CD14-positive monocyte (primary cell): ENCODE results near the gene NXF1. TPM values are rescaled to one million over a fixed set of nuclear protein-coding genes. Genes with fewer than 3 reads are reported as not detected.
A peak's percentile ranks its signal among the peaks of the same experiment; 100 is the strongest.

Experiments used
- DNase-seq, 3 donors: peaks; one replicate each; pipeline ENCODE4 v3.0.0-alpha.2; 2011 to 2022
- H2AFZ ChIP-seq: 2 replicates; pipeline ENCODE4 v1.6.0; 2012; ENCODE audit warnings: mild to moderate bottlenecking, low read depth, low read length, inconsistent platforms; ENCODE audit not compliant: insufficient read depth, poor library complexity, severe bottlenecking
- H3K27ac ChIP-seq, 2 donors: 1 replicate in 1 of 2; 2 replicates in 1 of 2; pipeline ENCODE4 v1.5.1; 2012 to 2013; ENCODE audit warnings: low read length in 2 of 2, control low read depth in 1 of 2, inconsistent platforms in 1 of 2, low read depth in 1 of 2, mild to moderate bottlenecking in 1 of 2
- H3K27me3 ChIP-seq, 2 donors: one replicate each; pipeline versions ENCODE4 v1.6.0 to v1.6.1; 2011 to 2013; ENCODE audit warnings: low read length in 2 of 2; ENCODE audit not compliant: control insufficient read depth in 2 of 2, insufficient read depth in 2 of 2
- H3K36me3 ChIP-seq, 2 donors: replicated peaks in 1 of 2; 1 replicate in 1 of 2; 2 replicates in 1 of 2; pipeline versions ENCODE4 v1.5.1 to v1.6.1; 2012 to 2013; ENCODE audit warnings: low read length in 2 of 2, control low read depth in 1 of 2, inconsistent platforms in 1 of 2, mild to moderate bottlenecking in 1 of 2; ENCODE audit not compliant: insufficient read depth in 2 of 2, control insufficient read depth in 1 of 2
- H3K4me1 ChIP-seq, 2 donors: 1 replicate in 1 of 2; 2 replicates in 1 of 2; pipeline versions ENCODE4 v1.5.1 to v1.6.1; 2012 to 2013; ENCODE audit warnings: low read length in 2 of 2, control low read depth in 1 of 2, inconsistent platforms in 1 of 2, mild to moderate bottlenecking in 1 of 2, moderate library complexity in 1 of 2; ENCODE audit not compliant: insufficient read depth in 2 of 2, control insufficient read depth in 1 of 2
- H3K4me2 ChIP-seq: replicated peaks from 2 replicates; pipeline ENCODE3; 2012; ENCODE audit warnings: low read length, moderate library complexity, mild to moderate bottlenecking; ENCODE audit not compliant: poor library complexity, severe bottlenecking; ENCODE audit errors: extremely low read depth
- H3K4me3 ChIP-seq, 3 experiments: fragments of 200-600 bp in 1 of 3; sonication (generic) in 1 of 3; replicated peaks in 1 of 3; 1 replicate in 2 of 3; 2 replicates in 1 of 3; pipeline ENCODE4 v1.5.1; 2011 to 2013; ENCODE audit warnings: low read length in 3 of 3, mild to moderate bottlenecking in 3 of 3, control low read depth in 2 of 3, low read depth in 2 of 3, inconsistent platforms in 1 of 3, moderate library complexity in 1 of 3
- H3K79me2 ChIP-seq: 2 replicates; pipeline ENCODE4 v1.6.0; 2012; ENCODE audit warnings: mild to moderate bottlenecking, control low read depth, inconsistent platforms, low read length, moderate library complexity; ENCODE audit not compliant: insufficient read depth
- H3K9ac ChIP-seq: 2 replicates; pipeline ENCODE4 v1.6.0; 2017; ENCODE audit warnings: low read length, mild to moderate bottlenecking; ENCODE audit not compliant: insufficient read depth, poor library complexity, severe bottlenecking
- H3K9me3 ChIP-seq, 2 donors: replicated peaks in 1 of 2; 1 replicate in 1 of 2; 2 replicates in 1 of 2; pipeline versions ENCODE4 v1.5.1 to v1.6.1; 2012 to 2013; ENCODE audit warnings: low read length in 2 of 2, control low read depth in 1 of 2; ENCODE audit not compliant: control insufficient read depth in 1 of 2, insufficient read depth in 1 of 2
- H4K20me1 ChIP-seq: 2 replicates; pipeline ENCODE4 v1.6.0; 2012; ENCODE audit warnings: mild to moderate bottlenecking, low read length, control low read depth, moderate library complexity; ENCODE audit not compliant: insufficient read depth
- H3K27ac Mint-ChIP-seq, 7 donors: one replicate each; pipeline ENCODE4 v1.8.0; 2020; ENCODE audit warnings: mild to moderate bottlenecking in 7 of 7, mixed read lengths in 7 of 7, moderate library complexity in 6 of 7, inconsistent platforms in 2 of 7
- H3K27me3 Mint-ChIP-seq, 3 donors: one replicate each; pipeline ENCODE4 v1.8.0; 2021 to 2022; ENCODE audit warnings: low read depth in 3 of 3, mild to moderate bottlenecking in 3 of 3, mixed read lengths in 3 of 3, moderate library complexity in 3 of 3, inconsistent platforms in 1 of 3
- H3K36me3 Mint-ChIP-seq, 2 donors: one replicate each; pipeline ENCODE4 v1.8.0; 2020; ENCODE audit warnings: mixed read lengths in 2 of 2, inconsistent platforms in 1 of 2, mild to moderate bottlenecking in 1 of 2
- H3K4me1 Mint-ChIP-seq: one replicate; pipeline ENCODE4 v1.8.0; 2020; ENCODE audit warnings: mild to moderate bottlenecking, mixed read lengths
- H3K4me3 Mint-ChIP-seq, 2 donors: one replicate each; pipeline ENCODE4 v1.8.0; 2020; ENCODE audit warnings: mild to moderate bottlenecking in 2 of 2, mixed read lengths in 2 of 2, moderate library complexity in 1 of 2
- H3K9me3 Mint-ChIP-seq, 7 donors: one replicate each; pipeline ENCODE4 v1.8.0; 2020 to 2022; ENCODE audit warnings: mixed read lengths in 7 of 7, mild to moderate bottlenecking in 6 of 7, moderate library complexity in 6 of 7, inconsistent platforms in 2 of 7
- CTCF ChIP-seq: fragments of 200-600 bp; IDR thresholded peaks from one replicate; pipeline ENCODE4 v1.8.0; 2022; ENCODE audit warnings: antibody characterized with exemption, mild to moderate bottlenecking
- WGBS: methylation state at CpG from one replicate; pipeline ENCODE4 v1.1.5; 2013; ENCODE audit warnings: missing lambda C conversion rate; ENCODE audit not compliant: insufficient coverage; 5-methylcytosine and 5-hydroxymethylcytosine counted together
- intact Hi-C, 2 donors: fragments of 100-400 bp; cut with micrococcal nuclease; formaldehyde crosslinking; loops; one replicate each; pipeline versions ENCODE4 v1.15.0 to v1.15.1; 2023
- polyA plus RNA-seq, 3 donors: library from polyadenylated mRNA; depleted of rRNA in 1 of 3; unstranded in 2 of 3; stranded (reverse) in 1 of 3; fragments of 300-500 nt in 2 of 3; fragments of >200 nt in 1 of 3; fragmentation: Illumina TruSeq in 2 of 3; gene quantifications; 1 replicate in 2 of 3; 2 replicates in 1 of 3; pipeline ENCODE4 v1.2.3, GENCODE V29; 2012 to 2021

The NXF1 gene
- polyA plus RNA-seq, 3 donors = 50.1 to 748 (median 70.6) TPM

GRCh38 chr11:62774407-62774806 lies 30.8 kb downstream of the NXF1 start:
- Histone ChIP-seq H3K9ac (no peak overlapping the region), H3K4me1 (peaks cover 27 to 37% of the 10 kb centered on the region in 2 donors), H3K79me2 (peaks cover 25% of the 10 kb centered on the region), H3K4me2 (no peak overlapping the region), H3K9me3 (no peaks in the 10 kb centered on the region), H4K20me1 (no peaks in the 10 kb centered on the region), H3K27ac (peak overlapping the region; percentile 25 to 38), H3K4me3 (no peak overlapping the region), H2AFZ (no peak overlapping the region), H3K36me3 (peaks cover 26 to 35% of the 10 kb centered on the region in 2 donors), H3K27me3 (no peaks in the 10 kb centered on the region)
- peaks cover 33 to 48% of the 10 kb centered on the region in 2 donors for H3K36me3 Mint-ChIP-seq
- no peak overlapping the region for H3K4me3 Mint-ChIP-seq
- peaks cover 0 to 2% (median 0%) of the 10 kb centered on the region in 3 donors for H3K27me3 Mint-ChIP-seq
- intact Hi-C loops = loop anchor here (5.0 kb wide), 1 partner anchor 47 kb away; the partner anchor contains the start of genes HNRNPUL2 (in 2 of the 2) and TTC9C (in 2 of the 2)
- WGBS = 94% methylated on average over 5 of the region's 6 CpGs
- no peak for TF ChIP-seq CTCF
- H3K9me3 Mint-ChIP-seq = peaks cover 0 to 8% (median 0%) of the 10 kb centered on the region in 7 donors
- H3K4me1 Mint-ChIP-seq = peaks cover 34% of the 10 kb centered on the region
- peak overlapping the region in 5 of 7 donors; percentile 25 to 90 (median 68) for H3K27ac Mint-ChIP-seq
- DNase-seq = no peak

- Mint-ChIP-seq H3K27ac (peak within 1 kb of the TSS; percentile 89 to 98 (median 95)), H3K27me3 (peaks cover 0 to 2% (median 0%) of the 10 kb centered on the region in 3 donors), H3K4me1 (peaks cover 34% of the 10 kb centered on the region), H3K4me3 (peak within 1 kb of the TSS; percentile 84 to 94), H3K36me3 (peaks cover 22 to 38% of the 10 kb centered on the region in 2 donors), H3K9me3 (peaks cover 0 to 9% (median 0%) of the 10 kb centered on the region in 7 donors)
- TF ChIP-seq CTCF = no peak
- H3K9ac ChIP-seq = peak within 1 kb of the TSS; percentile 68
- H3K36me3 ChIP-seq = peaks cover 21 to 32% of the 10 kb centered on the region in 2 donors
- H3K79me2 ChIP-seq = peaks cover 25% of the 10 kb centered on the region
- H3K27ac ChIP-seq = peak within 1 kb of the TSS; percentile 63 to 86
- WGBS = under 1% methylated on average over 42 of the region's 60 CpGs
- peaks cover 27 to 37% of the 10 kb centered on the region in 2 donors for H3K4me1 ChIP-seq
- intact Hi-C loops = loop anchor here (1.0 to 5.0 kb wide), 2 partner anchors 33 to 44 kb away; partner anchors contain the start of genes HNRNPUL2 (in 2 of the 2) and TTC9C (in 2 of the 2)
- no peaks in the 10 kb centered on the region for H3K9me3 ChIP-seq
- H3K27me3 ChIP-seq = no peaks in the 10 kb centered on the region
- H4K20me1 ChIP-seq = no peaks in the 10 kb centered on the region
- peak within 1 kb of the TSS; percentile 64 to 87 (median 65) for H3K4me3 ChIP-seq
- peak within 1 kb of the TSS; percentile 87 for H2AFZ ChIP-seq
- DNase-seq = peak; percentile 94 to 98 (median 96)
- peak within 1 kb of the TSS; percentile 90 for H3K4me2 ChIP-seq
Observed at GRCh38 chr11:62771144-62772021, 33.9 kb downstream of the NXF1 start, which contains the start of gene TAF6L. TSS of gene TAF6L (plus strand) at chr11:62771396. CDS start at chr11:62775784, 4,388 bp downstream.
